Astrocyte (in vitro differentiated cells and primary cell): ENCODE data around the gene ACTN1. TPM values are rescaled to one million over a fixed set of nuclear protein-coding genes. Genes with fewer than 3 reads are reported as not detected.
A peak's percentile ranks its signal among the peaks of the same experiment; 100 is the strongest.

ENCODE experiments used
- DNase-seq: peaks from one replicate; pipeline ENCODE4 v3.0.0-alpha.2; 2010; ENCODE audit warnings: low read depth
- FAIRE-seq: peaks from 2 replicates; lab custom pipeline; 2011; peaks lifted over from hg19 to GRCh38; lab: Jason Lieb, UNC
- H2AFZ ChIP-seq: 2 replicates; pipeline ENCODE4 v1.6.0; 2012; ENCODE audit warnings: low read depth, low read length, inconsistent platforms
- H3K27ac ChIP-seq: 2 replicates; pipeline ENCODE4 v1.5.1; 2011; ENCODE audit warnings: low read depth, low read length, inconsistent platforms
- H3K27me3 ChIP-seq: 2 replicates; pipeline ENCODE4 v1.6.0; 2011; ENCODE audit warnings: low read length, inconsistent platforms; ENCODE audit not compliant: insufficient read depth
- H3K36me3 ChIP-seq: 2 replicates; pipeline ENCODE4 v1.5.1; 2011; ENCODE audit warnings: low read length, inconsistent platforms; ENCODE audit not compliant: insufficient read depth
- H3K4me1 ChIP-seq: 2 replicates; pipeline ENCODE4 v1.5.1; 2011; ENCODE audit warnings: low read length, inconsistent platforms; ENCODE audit not compliant: insufficient read depth
- H3K4me2 ChIP-seq: 2 replicates; pipeline ENCODE4 v1.6.0; 2012; ENCODE audit warnings: low read length, inconsistent platforms
- H3K4me3 ChIP-seq: 2 replicates; pipeline ENCODE4 v1.5.1; 2011; ENCODE audit warnings: low read depth, mild to moderate bottlenecking, low read length, inconsistent platforms; ENCODE audit not compliant: insufficient read depth
- H3K79me2 ChIP-seq: 2 replicates; pipeline ENCODE4 v1.6.0; 2012; ENCODE audit warnings: mild to moderate bottlenecking, low read length, inconsistent platforms; ENCODE audit not compliant: insufficient read depth
- H3K9ac ChIP-seq: 2 replicates; pipeline ENCODE4 v1.6.0; 2012; ENCODE audit warnings: mild to moderate bottlenecking, low read length, inconsistent platforms
- H3K9me3 ChIP-seq: 2 replicates; pipeline ENCODE4 v1.5.1; 2012; ENCODE audit warnings: low read depth, mild to moderate bottlenecking, low read length, inconsistent platforms; ENCODE audit not compliant: insufficient read depth
- H4K20me1 ChIP-seq: 2 replicates; pipeline ENCODE4 v1.6.0; 2012; ENCODE audit warnings: low read length, inconsistent platforms; ENCODE audit not compliant: insufficient read depth
- H3K27ac Mint-ChIP-seq: one replicate; pipeline ENCODE4 v1.8.0; 2021; ENCODE audit warnings: mild to moderate bottlenecking, mixed read lengths; ENCODE audit not compliant: unreplicated experiment
- H3K27me3 Mint-ChIP-seq: one replicate; pipeline ENCODE4 v1.8.0; 2021; ENCODE audit warnings: low read depth, mixed read lengths; ENCODE audit not compliant: unreplicated experiment
- H3K36me3 Mint-ChIP-seq: one replicate; pipeline ENCODE4 v1.8.0; 2021; ENCODE audit warnings: low read depth, mixed read lengths; ENCODE audit not compliant: unreplicated experiment
- H3K4me1 Mint-ChIP-seq: one replicate; pipeline ENCODE4 v1.8.0; 2021; ENCODE audit warnings: low read depth, mixed read lengths; ENCODE audit not compliant: unreplicated experiment
- H3K4me3 Mint-ChIP-seq: one replicate; pipeline ENCODE4 v1.8.0; 2021; ENCODE audit warnings: mild to moderate bottlenecking, moderate library complexity, mixed read lengths; ENCODE audit not compliant: unreplicated experiment
- H3K9me3 Mint-ChIP-seq: one replicate; pipeline ENCODE4 v1.8.0; 2021; ENCODE audit warnings: mild to moderate bottlenecking, mixed read lengths; ENCODE audit not compliant: unreplicated experiment
- EZH2 ChIP-seq: IDR thresholded peaks from 2 replicates; pipeline ENCODE4 v1.6.1; 2012; ENCODE audit warnings: mild to moderate bottlenecking, low read length, inconsistent platforms; ENCODE audit not compliant: insufficient read depth
- total RNA-seq: library from RNA; stranded (reverse); gene quantifications from 2 replicates; pipeline ENCODE4 v1.2.1, GENCODE V29; 2021
- TF ChIP-seq, protein P1 (sequence below): IDR thresholded peaks from 2 replicates; pipeline ENCODE4 v1.5.1; 2011; ENCODE audit warnings: low read depth, mild to moderate bottlenecking, inconsistent platforms, low read length, moderate library complexity; ENCODE audit not compliant: insufficient read depth

ACTN1 gene
- total RNA-seq, 1 donor from 2014 or later: 1,163 TPM

DNA sequence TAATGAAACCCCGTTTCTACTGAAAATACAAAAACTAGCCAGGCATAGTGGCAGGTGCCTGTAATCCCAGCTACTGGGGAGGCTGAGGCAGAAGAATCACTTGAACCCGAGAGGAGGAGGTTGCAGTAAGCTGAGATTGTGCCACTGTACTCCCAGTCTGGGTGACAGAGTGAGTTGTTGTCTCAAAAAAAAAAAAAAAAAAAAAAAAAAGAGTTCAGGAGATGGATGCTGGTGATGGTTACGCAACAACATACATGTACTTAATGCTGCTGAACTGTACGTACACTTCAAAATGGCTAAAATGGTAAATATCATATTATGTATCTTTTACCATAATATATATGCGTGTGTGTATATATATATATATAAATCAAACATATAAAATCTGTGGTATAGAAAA, 29.0 kb downstream of the ACTN1 start:
- no peak overlapping the region for H3K4me3 Mint-ChIP-seq
- Histone ChIP-seq H3K27me3 (no peaks in the 10 kb centered on the region), H3K9ac (peak overlapping the region; percentile 55), H4K20me1 (peaks cover 93% of the 10 kb centered on the region), H3K36me3 (peaks cover 11% of the 10 kb centered on the region), H2AFZ (no peak overlapping the region), H3K9me3 (no peaks in the 10 kb centered on the region), H3K4me2 (peak overlapping the region; percentile 67), H3K27ac (peak overlapping the region; percentile 64), H3K4me1 (peaks cover 91% of the 10 kb centered on the region), H3K79me2 (peaks cover 99% of the 10 kb centered on the region), H3K4me3 (no peak overlapping the region)
- peak overlapping the region; percentile 66 for H3K27ac Mint-ChIP-seq
- no peak for DNase-seq
- no peaks in the 10 kb centered on the region for H3K9me3 Mint-ChIP-seq
- peaks cover 91% of the 10 kb centered on the region for H3K4me1 Mint-ChIP-seq
- peaks cover 30% of the 10 kb centered on the region for H3K36me3 Mint-ChIP-seq
- FAIRE-seq: no peak
- TF ChIP-seq EZH2: no peak
- TF ChIP-seq, protein P1, sequence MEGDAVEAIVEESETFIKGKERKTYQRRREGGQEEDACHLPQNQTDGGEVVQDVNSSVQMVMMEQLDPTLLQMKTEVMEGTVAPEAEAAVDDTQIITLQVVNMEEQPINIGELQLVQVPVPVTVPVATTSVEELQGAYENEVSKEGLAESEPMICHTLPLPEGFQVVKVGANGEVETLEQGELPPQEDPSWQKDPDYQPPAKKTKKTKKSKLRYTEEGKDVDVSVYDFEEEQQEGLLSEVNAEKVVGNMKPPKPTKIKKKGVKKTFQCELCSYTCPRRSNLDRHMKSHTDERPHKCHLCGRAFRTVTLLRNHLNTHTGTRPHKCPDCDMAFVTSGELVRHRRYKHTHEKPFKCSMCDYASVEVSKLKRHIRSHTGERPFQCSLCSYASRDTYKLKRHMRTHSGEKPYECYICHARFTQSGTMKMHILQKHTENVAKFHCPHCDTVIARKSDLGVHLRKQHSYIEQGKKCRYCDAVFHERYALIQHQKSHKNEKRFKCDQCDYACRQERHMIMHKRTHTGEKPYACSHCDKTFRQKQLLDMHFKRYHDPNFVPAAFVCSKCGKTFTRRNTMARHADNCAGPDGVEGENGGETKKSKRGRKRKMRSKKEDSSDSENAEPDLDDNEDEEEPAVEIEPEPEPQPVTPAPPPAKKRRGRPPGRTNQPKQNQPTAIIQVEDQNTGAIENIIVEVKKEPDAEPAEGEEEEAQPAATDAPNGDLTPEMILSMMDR: no peak
- H3K27me3 Mint-ChIP-seq: no peaks in the 10 kb centered on the region

DNA sequence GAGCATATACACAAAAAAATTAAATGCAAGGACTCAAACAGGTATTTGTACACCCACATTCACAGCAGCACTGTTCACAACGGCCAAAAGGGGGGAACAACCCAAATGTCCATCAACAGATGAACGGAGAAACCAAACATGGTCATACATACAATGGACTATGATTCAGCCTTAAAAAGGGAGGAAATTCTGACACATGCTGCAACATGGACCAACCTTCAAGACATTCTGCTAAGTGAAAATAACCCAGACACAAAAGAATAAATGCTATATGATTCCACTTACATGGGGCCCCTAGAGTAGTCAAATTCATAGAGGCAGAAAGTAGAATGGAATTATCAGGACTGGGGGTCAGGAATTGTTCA, 29.5 kb downstream of the ACTN1 start:
- TF ChIP-seq EZH2: no peak
- TF ChIP-seq, protein P1: no peak
- H3K4me2 ChIP-seq: peak overlapping the region; percentile 67
- H3K9ac ChIP-seq: peak overlapping the region; percentile 55
- H3K36me3 Mint-ChIP-seq: peaks cover 26% of the 10 kb centered on the region
- peak overlapping the region; percentile 66 for H3K27ac Mint-ChIP-seq
- no peak overlapping the region for H3K4me3 ChIP-seq
- peak overlapping the region; percentile 64 for H3K27ac ChIP-seq
- peaks cover 9% of the 10 kb centered on the region for H3K36me3 ChIP-seq
- no peak overlapping the region for H2AFZ ChIP-seq
- peaks cover 89% of the 10 kb centered on the region for H3K4me1 ChIP-seq
- FAIRE-seq: peak; percentile 23
- H4K20me1 ChIP-seq: peaks cover 93% of the 10 kb centered on the region
- H3K9me3 Mint-ChIP-seq: no peaks in the 10 kb centered on the region
- H3K79me2 ChIP-seq: peaks cover 99% of the 10 kb centered on the region
- H3K4me3 Mint-ChIP-seq: peak overlapping the region; percentile 30
- H3K27me3 ChIP-seq: no peaks in the 10 kb centered on the region
- no peaks in the 10 kb centered on the region for H3K9me3 ChIP-seq
- DNase-seq: no peak
- H3K4me1 Mint-ChIP-seq: peaks cover 91% of the 10 kb centered on the region
- no peaks in the 10 kb centered on the region for H3K27me3 Mint-ChIP-seq
